NT2/D1 (cell line): ENCODE measurements around the gene OTOS.

Source experiments
- SUZ12 ChIP-seq: IDR thresholded peaks from 2 replicates; pipeline ENCODE4 v1.6.1; 2011; ENCODE audit not compliant: insufficient read length, insufficient read depth; ENCODE audit errors: extremely low read depth
- YY1 ChIP-seq: IDR thresholded peaks from 2 replicates; pipeline ENCODE4 v1.6.1; 2011; ENCODE audit not compliant: insufficient read length, insufficient read depth
- ZNF274 ChIP-seq: IDR thresholded peaks from 2 replicates; pipeline ENCODE4 v1.6.1; 2011; ENCODE audit warnings: mild to moderate bottlenecking, low read depth, low read length

- TF ChIP-seq SUZ12 (no peak), ZNF274 (no peak), YY1 (no peak)
These were observed 31.8 kb upstream of the OTOS start for GRCh38 chr2:240172071-240172895.
